GM06990 (cell line): ENCODE data around the gene ASF1B.
"Not testable (repeated sequence)": the region's sequence is repeated elsewhere in the genome, so short reads cannot be mapped to it uniquely, and the experiment has no call there.

Experiments
- DNase-seq: peaks from one replicate; pipeline ENCODE4 v3.0.0-alpha.2; 2011; ENCODE audit not compliant: insufficient read length; ENCODE audit errors: extremely low read depth
- H3K27me3 ChIP-seq: replicated peaks from 2 replicates; pipeline ENCODE4 v1.6.0; 2011; ENCODE audit warnings: low read length; ENCODE audit not compliant: control insufficient read depth, insufficient read depth
- H3K36me3 ChIP-seq: 2 replicates; pipeline ENCODE4 v1.5.1; 2011; ENCODE audit warnings: low read length; ENCODE audit not compliant: control insufficient read depth, insufficient read depth
- H3K4me3 ChIP-seq: replicated peaks from 2 replicates; pipeline ENCODE4 v1.5.1; 2011; ENCODE audit warnings: low read depth, mild to moderate bottlenecking, control low read depth, low read length
- CTCF ChIP-seq: IDR thresholded peaks from 2 replicates; pipeline ENCODE4 v1.5.1; 2011; ENCODE audit warnings: low read length, control low read depth, mild to moderate bottlenecking, inconsistent platforms; ENCODE audit not compliant: insufficient read depth, poor library complexity, severe bottlenecking

ASF1B gene

GRCh38 chr19:14136509-14137281 lies at the start of gene ASF1B:
Gene ASF1B (minus strand): TSS chr19:14136589. CDS start chr19:14136456, 133 bp downstream.
- Histone ChIP-seq H3K4me3 (peak within 1 kb of the TSS; percentile 87), H3K27me3 (no peaks in the 10 kb centered on the region), H3K36me3 (peaks cover 2% of the 10 kb centered on the region)
- DNase-seq: peak; percentile 100
- TF ChIP-seq CTCF: peak; percentile 76

- DNase-seq, H3K27me3 ChIP-seq, H3K4me3 ChIP-seq, H3K36me3 ChIP-seq: not testable (repeated sequence)
Observed at GRCh38 chr19:14185691-14186090, 49.3 kb upstream of the ASF1B start.

- H3K4me3 ChIP-seq: no peak overlapping the region
- no peaks in the 10 kb centered on the region; the same call in 1 of the 2 replicates for H3K27me3 ChIP-seq
- DNase-seq: no peak
- TF ChIP-seq CTCF: no peak
- no peaks in the 10 kb centered on the region for H3K36me3 ChIP-seq
Observed at GRCh38 chr19:14185158-14185557, 48.8 kb upstream of the ASF1B start.

- Histone ChIP-seq H3K4me3 (no peak overlapping the region), H3K36me3 (no peaks in the 10 kb centered on the region), H3K27me3 (no peaks in the 10 kb centered on the region; the same call in 1 of the 2 replicates)
- DNase-seq: no peak
- no peak for TF ChIP-seq CTCF
Observed at GRCh38 chr19:14183741-14184350, 47.5 kb upstream of the ASF1B start.

GRCh38 chr19:14182476-14182875 lies 46.1 kb upstream of the ASF1B start:
- no peak for TF ChIP-seq CTCF
- no peak for DNase-seq
- H3K27me3 ChIP-seq: no peaks in the 10 kb centered on the region; the same call in 1 of the 2 replicates
- no peaks in the 10 kb centered on the region for H3K36me3 ChIP-seq
- H3K4me3 ChIP-seq: no peak overlapping the region

GRCh38 chr19:14181906-14182305 lies 45.5 kb upstream of the ASF1B start:
- Histone ChIP-seq H3K4me3 (no peak overlapping the region), H3K36me3 (no peaks in the 10 kb centered on the region), H3K27me3 (no peaks in the 10 kb centered on the region; the same call in 1 of the 2 replicates)
- no peak for DNase-seq
- no peak for TF ChIP-seq CTCF

GRCh38 chr19:14181199-14181598 lies 44.8 kb upstream of the ASF1B start:
- not testable (repeated sequence) for H3K27me3 ChIP-seq, DNase-seq, H3K4me3 ChIP-seq, H3K36me3 ChIP-seq
